HG02970 (cell line): ENCODE measurements around the gene CABYR.

Source experiments
- ATAC-seq: cut with Tn5 transposase; IDR thresholded peaks from one replicate; pipeline ENCODE4 v1.9.1; 2021; ENCODE audit warnings: mild to moderate bottlenecking, moderate library complexity, moderate number of reproducible peaks; ENCODE audit not compliant: unreplicated experiment, low FRiP score

Gene CABYR

GRCh38 chr18:24189007-24189528, 50.2 kb downstream of the CABYR start:
- no peak for ATAC-seq

- ATAC-seq, result no peak
Measured at GRCh38 chr18:24189664-24190346, 50.9 kb downstream of the CABYR start.

DNA sequence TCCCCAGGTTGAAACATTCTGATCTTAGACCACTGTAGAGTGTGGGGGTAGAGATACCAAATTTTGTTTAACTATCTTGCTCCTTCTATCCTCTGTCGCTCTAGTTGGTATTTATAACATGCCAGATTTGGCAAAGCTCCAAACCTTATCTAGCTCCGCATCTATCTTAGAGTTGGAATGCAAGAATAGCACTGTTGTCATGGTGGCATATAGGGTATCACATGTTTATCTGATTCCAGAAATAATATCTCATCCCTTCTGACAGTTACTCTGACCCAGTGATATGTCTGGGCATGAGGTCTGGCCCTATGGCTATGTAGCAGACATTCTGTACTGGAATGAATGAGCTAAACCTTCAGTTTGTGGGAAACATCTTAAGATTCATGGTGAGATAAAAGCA, 51.7 kb downstream of the CABYR start:
- ATAC-seq, result no peak

DNA sequence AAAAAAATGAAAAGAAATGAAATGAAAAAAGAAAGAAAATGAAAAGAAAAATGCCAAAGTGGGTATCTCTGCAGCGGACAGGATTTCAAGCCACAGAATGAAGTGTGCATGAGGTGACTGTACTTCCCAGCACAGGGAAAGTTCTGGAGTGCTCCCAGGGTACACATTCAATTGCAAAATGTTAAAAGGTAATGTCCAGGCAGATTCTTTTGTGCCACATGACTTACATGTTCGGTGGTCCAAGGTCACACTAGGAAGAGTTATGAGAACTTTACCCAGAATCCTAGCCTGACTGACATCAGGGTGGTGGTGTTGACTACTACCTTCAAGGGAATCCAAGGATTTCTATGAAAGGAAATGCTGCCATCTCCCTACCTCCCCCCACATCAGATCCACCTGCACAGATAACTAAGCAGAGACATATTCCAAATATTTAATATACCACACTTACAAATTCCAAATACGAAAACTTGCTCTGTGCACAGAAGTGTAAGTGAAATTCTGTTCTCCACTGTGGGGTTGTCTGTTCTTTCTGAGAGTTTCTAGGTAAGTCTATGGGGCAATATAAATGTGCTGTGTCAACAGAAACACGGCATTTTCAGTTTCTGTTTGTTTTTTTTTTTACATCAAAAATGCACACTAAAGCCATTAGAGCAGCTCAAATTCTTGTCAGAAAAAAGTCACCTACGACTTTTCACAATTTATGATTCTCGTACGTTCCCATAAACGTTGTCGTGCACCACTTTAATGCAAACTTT, 56.6 kb downstream of the CABYR start:
- no peak for ATAC-seq

DNA sequence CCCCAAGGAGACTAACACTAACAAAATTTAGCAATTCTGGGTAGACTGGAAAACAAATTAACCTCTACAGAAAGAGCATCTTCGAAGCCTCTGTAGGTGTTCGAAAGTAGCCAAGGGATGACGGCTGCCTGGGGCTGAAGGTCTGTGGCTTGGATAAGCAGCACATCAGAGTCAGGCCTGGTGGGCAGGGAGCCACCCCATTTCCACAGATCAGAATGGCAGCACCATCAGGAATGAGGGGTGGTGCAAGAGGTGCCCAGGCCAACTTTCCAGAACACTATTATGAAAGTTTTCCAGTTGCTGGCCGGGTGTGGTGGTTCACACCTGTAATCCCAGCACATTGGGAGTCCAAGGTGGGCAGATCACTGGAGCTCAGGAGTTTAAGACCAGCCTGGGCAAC, 57.9 kb downstream of the CABYR start:
- ATAC-seq, result no peak

GRCh38 chr18:24197412-24197811, 58.5 kb downstream of the CABYR start:
- no peak for ATAC-seq

DNA sequence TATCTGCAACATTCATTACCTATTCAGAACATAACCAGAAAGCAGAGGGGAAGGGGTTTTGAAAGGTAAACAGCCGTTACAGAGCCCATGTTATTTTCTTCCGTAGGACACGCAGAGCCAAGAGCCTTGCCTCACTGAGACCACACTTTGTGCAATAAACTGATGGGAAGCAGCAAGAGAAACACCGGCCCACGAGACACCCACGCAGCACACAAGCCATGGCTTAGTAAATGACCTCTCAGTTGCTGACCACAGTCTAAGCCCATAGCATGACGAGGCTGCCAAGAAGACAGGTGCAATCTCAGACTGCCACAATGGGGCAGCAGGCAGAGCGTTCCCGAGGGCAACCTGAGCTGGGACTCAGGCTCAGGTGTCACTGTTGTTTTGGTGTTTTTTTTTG, 59.6 kb downstream of the CABYR start:
- ATAC-seq, result no peak

DNA sequence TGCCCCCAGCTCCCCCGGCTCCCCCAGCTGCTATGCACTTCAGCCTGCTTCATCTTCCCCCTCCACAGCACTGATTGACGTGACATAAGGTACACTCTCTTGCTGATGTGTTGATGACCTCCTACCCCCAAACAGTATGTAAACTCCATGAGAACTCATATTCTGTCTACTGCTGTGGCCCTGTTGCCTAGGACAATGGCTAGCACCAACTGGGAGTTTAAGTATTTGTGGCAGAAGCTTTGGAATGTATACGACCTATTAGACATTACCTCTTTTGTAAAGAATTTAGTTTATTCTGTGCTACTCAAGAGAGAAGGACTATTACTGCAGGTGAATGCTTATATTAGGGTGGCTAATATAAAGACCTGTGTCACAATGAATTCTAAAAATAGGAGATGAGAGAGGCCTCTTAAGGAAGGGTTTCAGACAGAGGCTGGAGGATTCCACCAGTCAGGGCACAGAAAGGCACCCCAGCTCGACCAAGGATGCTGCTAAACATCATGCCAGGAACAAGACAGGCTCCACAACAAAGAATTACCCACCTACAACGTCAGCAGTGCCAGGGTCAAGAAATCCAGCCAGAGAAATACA, 60.6 kb downstream of the CABYR start:
- ATAC-seq, result no peak

- ATAC-seq, result no peak
Measured at GRCh38 chr18:24200494-24201290, 61.8 kb downstream of the CABYR start.

DNA sequence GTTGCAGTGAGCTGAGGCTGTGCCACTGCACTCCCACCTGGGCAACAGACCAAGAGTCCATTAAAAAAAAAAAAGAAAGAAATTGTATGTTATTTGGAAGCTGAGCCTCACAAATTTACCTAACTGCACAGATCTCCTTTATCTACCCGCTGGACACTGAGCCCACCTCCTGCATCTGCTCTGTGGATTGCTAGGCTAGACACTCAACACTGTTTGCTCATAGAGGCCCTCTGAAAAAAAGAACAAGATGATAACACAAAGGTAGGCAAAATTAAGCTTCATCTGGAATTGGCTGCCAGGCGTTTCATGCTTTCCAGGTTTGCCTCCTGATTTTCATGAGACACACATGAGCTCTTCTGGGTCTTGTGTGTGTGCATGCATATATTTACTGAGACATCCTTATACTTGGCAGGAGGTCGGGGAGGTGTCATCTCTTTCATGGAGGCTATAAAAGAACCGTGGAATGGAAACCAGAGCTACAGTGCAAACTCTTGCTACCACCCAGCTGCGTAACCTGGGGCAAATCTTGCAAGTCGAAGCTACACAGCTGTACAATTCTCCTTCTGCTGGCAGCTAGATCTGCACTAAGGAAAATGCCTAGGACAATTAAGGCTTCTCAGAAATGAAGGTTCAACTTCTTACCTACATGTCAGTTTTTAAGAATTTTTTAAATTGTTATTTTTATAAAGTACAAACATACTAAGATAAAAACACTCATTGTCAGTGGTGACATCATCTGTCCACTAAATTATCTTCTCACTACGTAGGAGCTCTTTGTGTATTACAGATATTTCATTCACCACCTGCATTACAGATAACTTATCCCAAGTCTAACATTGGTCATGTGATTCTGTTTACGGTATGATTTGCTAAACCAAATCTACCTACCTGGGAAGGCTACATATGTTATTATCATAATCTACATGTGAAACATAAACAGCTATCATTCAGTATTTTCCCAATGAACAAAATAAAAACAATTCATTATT, 63.1 kb downstream of the CABYR start:
- no peak for ATAC-seq

GRCh38 chr18:24204904-24205303, 66.0 kb downstream of the CABYR start:
- no peak for ATAC-seq

- ATAC-seq, result no peak
Measured at GRCh38 chr18:24208270-24209035, 69.6 kb downstream of the CABYR start.

DNA sequence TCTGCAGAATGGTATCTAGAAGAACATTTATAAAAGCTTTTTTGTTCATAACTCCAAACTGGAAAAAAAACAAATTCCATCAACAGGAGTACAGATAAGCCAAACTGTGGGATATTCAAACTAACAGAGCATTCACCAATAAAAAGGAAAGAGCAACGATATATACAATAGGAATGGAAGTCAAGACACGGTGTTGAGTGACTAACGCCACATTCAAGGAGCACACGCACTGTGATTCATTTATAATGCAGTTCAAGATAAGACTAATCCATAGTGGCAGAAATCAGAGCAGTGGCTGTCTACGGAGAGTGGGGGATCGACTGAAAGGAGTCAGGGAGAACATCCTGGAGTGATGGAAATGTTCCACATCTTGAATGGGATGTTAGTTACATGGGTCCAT, 70.7 kb downstream of the CABYR start:
- no peak for ATAC-seq
